Measurements from ENCODE around the gene IGFN1. TPM values are rescaled to one million over a fixed set of nuclear protein-coding genes. Genes with fewer than 3 reads are reported as not detected.

The IGFN1 gene
- total RNA-seq, 1 donor from 2014 or later: 1.7 TPM

GRCh38 chr1:201270616-201271390, 80.2 kb downstream of the IGFN1 start:
- DNase-seq (ENCODE audit: low spot score): no peak
- intact Hi-C loops (cut with DNase I): no loop called here
- no peak for ATAC-seq

GRCh38 chr1:201272799-201273198, 82.2 kb downstream of the IGFN1 start:
- DNase-seq (ENCODE audit: low spot score): no peak
- intact Hi-C loops (cut with DNase I): no loop called here
- ATAC-seq: no peak

- ATAC-seq: no peak
- no peak for DNase-seq (ENCODE audit: low spot score)
- intact Hi-C loops (cut with DNase I): no loop called here
These were observed 84.1 kb downstream of the IGFN1 start for GRCh38 chr1:201274616-201275252.

- intact Hi-C loops (cut with DNase I): no loop called here
- DNase-seq (ENCODE audit: low spot score) (no peak), ATAC-seq (no peak)
These were observed 84.6 kb downstream of the IGFN1 start for GRCh38 chr1:201275253-201275666.

GRCh38 chr1:201276891-201277290, 86.3 kb downstream of the IGFN1 start:
- DNase-seq (ENCODE audit: low spot score) (no peak), ATAC-seq (no peak)
- intact Hi-C loops (cut with DNase I): no loop called here

GRCh38 chr1:201277441-201277840, 86.8 kb downstream of the IGFN1 start:
- DNase-seq (ENCODE audit: low spot score) (no peak), ATAC-seq (no peak)
- intact Hi-C loops (cut with DNase I): no loop called here

Other genes starting within 250 kb of the IGFN1 start
- 3.7 TPM for gene KIF21B, start 167.1 kb upstream of the IGFN1 start, total RNA-seq
- gene CACNA1S, start 78.4 kb upstream of the IGFN1 start, total RNA-seq: not detected
- not detected for gene ASCL5, start 63.6 kb upstream of the IGFN1 start, total RNA-seq
- gene TMEM9, start 36.4 kb upstream of the IGFN1 start, total RNA-seq: 42.9 TPM
- 8.2 TPM for gene PKP1, start 92.7 kb downstream of the IGFN1 start, total RNA-seq
- gene TNNT2, start 186.9 kb downstream of the IGFN1 start, total RNA-seq: 63.7 TPM
- gene LAD1, start 208.5 kb downstream of the IGFN1 start, total RNA-seq: 0.76 TPM
- 0.22 TPM for gene TNNI1, start 230.9 kb downstream of the IGFN1 start, total RNA-seq

Measured in sciatic nerve (tissue), 2 donors.